SK-N-SH (cell line): ENCODE results near the gene CHGA. TPM values are rescaled to one million over a fixed set of nuclear protein-coding genes. Genes with fewer than 3 reads are reported as not detected.

Source experiments
- CTCF ChIA-PET: fragments of 300-600, 350-600 bp; formaldehyde crosslinking; extraction: SDS; loops from one replicate; lab custom pipeline; 2021; lab: Yijun Ruan, JAX
- POLR2A ChIA-PET: fragments of 350-600 bp; sonication (Branson Sonifier 250); formaldehyde crosslinking; extraction: SDS; loops from one replicate; lab custom pipeline; 2020; ENCODE audit warnings: antibody characterized with exemption, inconsistent platforms; lab: Yijun Ruan, JAX
- DNase-seq: peaks from one replicate; pipeline ENCODE4 v3.0.0; 2012
- H2AFZ ChIP-seq: fragments of 200-600 bp; sonication (generic); 2 replicates; pipeline ENCODE4 v1.8.1; 2016; ENCODE audit warnings: antibody characterized with exemption, mild to moderate bottlenecking, low read depth
- H3F3A ChIP-seq: fragments of 200-600 bp; sonication (generic); replicated peaks from 2 replicates; pipeline ENCODE3; 2016; ENCODE audit warnings: antibody characterized with exemption, mild to moderate bottlenecking; ENCODE audit not compliant: insufficient read depth
- H3K27ac ChIP-seq, 2 experiments: fragments of 200-500 bp in 1 of 2; fragments of 200-600 bp in 1 of 2; sonication (Bioruptor generic) in 1 of 2; sonication (generic), shearing (Covaris generic) in 1 of 2; 2 replicates each; pipeline versions ENCODE4 v1.5.1 to v1.6.1; 2014 to 2016; ENCODE audit warnings: low read depth in 2 of 2, inconsistent platforms in 1 of 2, low read length in 1 of 2, mild to moderate bottlenecking in 1 of 2, mixed read lengths in 1 of 2
- H3K27me3 ChIP-seq: fragments of 200-600 bp; sonication (generic), shearing (Covaris generic); 2 replicates; pipeline ENCODE4 v1.6.1; 2016; ENCODE audit warnings: mixed run types; ENCODE audit not compliant: insufficient read depth
- H3K36me3 ChIP-seq, 2 experiments: fragments of 200-500 bp in 1 of 2; fragments of 200-600 bp in 1 of 2; sonication (Bioruptor generic) in 1 of 2; sonication (generic) in 1 of 2; replicated peaks in 1 of 2; 2 replicates each; pipeline versions ENCODE3 to v1.5.1; 2014 to 2016; ENCODE audit warnings: low read length in 1 of 2, mild to moderate bottlenecking in 1 of 2; ENCODE audit not compliant: insufficient read depth in 2 of 2, control insufficient read depth in 1 of 2
- H3K4me1 ChIP-seq, 2 experiments: fragments of 200-500 bp in 1 of 2; fragments of 200-600 bp in 1 of 2; sonication (Bioruptor generic) in 1 of 2; sonication (generic), shearing (Covaris generic) in 1 of 2; 2 replicates each; pipeline versions ENCODE4 v1.5.1 to v1.6.1; 2014 to 2016; ENCODE audit warnings: low read depth in 1 of 2, low read length in 1 of 2, mixed run types in 1 of 2; ENCODE audit not compliant: insufficient read depth in 2 of 2, control insufficient read depth in 1 of 2
- H3K4me2 ChIP-seq: fragments of 200-600 bp; sonication (generic), shearing (Covaris generic); 2 replicates; pipeline ENCODE4 v1.6.1; 2017; ENCODE audit warnings: mixed run types
- H3K4me3 ChIP-seq, 2 experiments: fragments of 200-500 bp in 1 of 2; fragments of 200-600 bp in 1 of 2; sonication (Bioruptor generic) in 1 of 2; sonication (generic), shearing (Covaris generic) in 1 of 2; 2 replicates each; pipeline versions ENCODE4 v1.5.1 to v1.8.1; 2014 to 2016; ENCODE audit warnings: low read depth in 2 of 2, inconsistent platforms in 1 of 2, low read length in 1 of 2, mild to moderate bottlenecking in 1 of 2, mixed read lengths in 1 of 2, moderate library complexity in 1 of 2
- H3K79me2 ChIP-seq: fragments of 200-600 bp; sonication (generic); 2 replicates; pipeline ENCODE4 v1.8.1; 2017; ENCODE audit warnings: mild to moderate bottlenecking; ENCODE audit not compliant: insufficient read depth
- H3K9ac ChIP-seq: fragments of 200-600 bp; sonication (generic); 2 replicates; pipeline ENCODE4 v1.6.1; 2017; ENCODE audit warnings: mixed run types
- H3K9me2 ChIP-seq: fragments of 200-600 bp; sonication (generic); 2 replicates; pipeline ENCODE4 v1.6.1; 2017; ENCODE audit warnings: mixed run types
- H3K9me3 ChIP-seq: fragments of 200-600 bp; sonication (generic); 2 replicates; pipeline ENCODE4 v1.6.1; 2017; ENCODE audit warnings: mixed run types, mild to moderate bottlenecking, moderate library complexity
- H4K20me1 ChIP-seq: fragments of 200-600 bp; sonication (generic); 2 replicates; pipeline ENCODE4 v1.6.1; 2017; ENCODE audit warnings: mild to moderate bottlenecking, mixed run types; ENCODE audit not compliant: insufficient read depth
- EP300 ChIP-seq, 2 experiments: IDR thresholded peaks; 2 replicates each; pipeline versions ENCODE4 v1.4.0 to v1.6.1; 2012; ENCODE audit warnings: borderline replicate concordance in 1 of 2, low read depth in 1 of 2, low read length in 1 of 2
- EZH2phosphoT487 ChIP-seq: fragments of 200-600 bp; sonication (generic); IDR thresholded peaks from 2 replicates; pipeline ENCODE4 v1.6.1; 2017; ENCODE audit warnings: low read depth, mixed run types, mild to moderate bottlenecking, antibody characterized with exemption, moderate library complexity, borderline replicate concordance
- FOSL2 ChIP-seq: IDR thresholded peaks from 2 replicates; pipeline ENCODE4 v1.4.0; 2012; ENCODE audit warnings: low read depth, mild to moderate bottlenecking, moderate library complexity, borderline replicate concordance
- JUND ChIP-seq: IDR thresholded peaks from 2 replicates; pipeline ENCODE4 v1.4.0; 2012
- MEF2A ChIP-seq: IDR thresholded peaks from 2 replicates; pipeline ENCODE4 v1.4.0; 2012; ENCODE audit warnings: low read depth, borderline replicate concordance
- NFIC ChIP-seq: IDR thresholded peaks from 2 replicates; pipeline ENCODE4 v1.4.0; 2012; ENCODE audit warnings: borderline replicate concordance
- NRF1 ChIP-seq: IDR thresholded peaks from 2 replicates; pipeline ENCODE4 v1.6.1; 2012; ENCODE audit warnings: low read depth, mild to moderate bottlenecking, low read length
- RAD21 ChIP-seq: IDR thresholded peaks from 2 replicates; pipeline ENCODE4 v1.6.1; 2012; ENCODE audit warnings: mild to moderate bottlenecking, low read length
- RFX5 ChIP-seq: IDR thresholded peaks from 2 replicates; pipeline ENCODE4 v1.6.1; 2012; ENCODE audit warnings: mild to moderate bottlenecking, improper control_type of control experiment, low read length
- SMC3 ChIP-seq: IDR thresholded peaks from 2 replicates; pipeline ENCODE4 v1.6.1; 2012; ENCODE audit warnings: low read depth, low read length, improper control_type of control experiment
- TAF1 ChIP-seq: IDR thresholded peaks from 2 replicates; pipeline ENCODE4 v1.6.1; 2012; ENCODE audit warnings: low read depth, mild to moderate bottlenecking, low read length, moderate library complexity, borderline replicate concordance
- TCF12 ChIP-seq: IDR thresholded peaks from 2 replicates; pipeline ENCODE4 v1.4.0; 2012
- TEAD4 ChIP-seq: IDR thresholded peaks from 2 replicates; pipeline ENCODE4 v1.4.0; 2012; ENCODE audit warnings: mild to moderate bottlenecking, borderline replicate concordance; ENCODE audit not compliant: insufficient read depth
- WGBS: methylation state at CpG from one replicate; pipeline ENCODE4 v1.1.6; 2017; ENCODE audit warnings: low lambda C conversion rate; 5-methylcytosine and 5-hydroxymethylcytosine counted together
- polyA plus RNA-seq, 3 experiments: library from polyadenylated mRNA; depleted of rRNA; stranded (reverse); fragments of >200 nt; gene quantifications; 2 replicates each; pipeline ENCODE4 v1.2.3, GENCODE V29; 2012
- TF ChIP-seq, protein P1 (sequence below): IDR thresholded peaks from 2 replicates; pipeline ENCODE4 v1.4.0; 2012; ENCODE audit warnings: low read depth

The CHGA gene
- polyA plus RNA-seq, 1 of the 3 experiments (the other 2 are of a cell fraction): 5.6 TPM

DNA sequence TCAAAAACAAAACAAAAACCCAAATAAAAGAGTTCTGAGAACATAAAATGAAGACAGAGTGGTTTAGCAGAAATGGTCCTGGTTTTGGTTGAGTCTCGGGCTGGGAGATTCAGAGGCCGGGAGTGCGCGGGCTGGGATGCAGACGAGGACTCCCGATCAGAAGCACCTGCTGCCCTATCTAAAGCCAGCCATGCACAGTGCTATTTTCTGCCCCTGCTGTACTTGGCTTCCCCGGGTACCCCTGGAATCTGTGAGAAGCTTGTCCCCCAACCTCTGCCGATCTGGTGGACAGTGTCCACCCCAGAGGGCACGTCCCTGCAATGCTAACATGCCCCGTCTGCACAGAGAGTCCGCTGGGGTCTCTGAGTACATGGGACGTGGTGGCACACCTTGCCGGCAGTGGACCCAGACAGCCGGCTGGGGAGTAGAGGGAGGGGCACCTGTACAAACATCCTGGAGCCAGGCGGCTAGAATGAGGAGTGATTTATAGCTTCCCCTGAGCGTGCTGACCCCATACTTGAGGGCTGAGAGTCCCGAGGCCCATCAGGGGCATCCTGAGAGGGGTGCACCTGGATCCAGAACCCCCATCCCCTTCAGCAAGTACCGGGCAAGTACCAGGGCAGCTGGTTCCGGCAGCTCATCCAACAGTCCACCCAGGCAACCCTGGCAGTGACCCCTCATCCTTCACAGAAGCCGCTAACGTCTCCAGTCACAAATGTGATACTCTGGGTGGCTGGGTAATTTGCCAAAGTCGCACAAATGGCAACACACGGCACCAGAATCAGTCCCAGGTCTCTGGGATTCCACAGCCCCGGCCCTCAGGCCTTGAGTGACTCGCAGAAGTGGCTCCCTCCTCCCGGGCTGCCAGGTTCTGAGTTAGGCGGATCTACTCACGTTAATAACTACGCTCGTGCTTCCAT, 37.1 kb downstream of the CHGA start (continued):
- TF ChIP-seq MEF2A (no peak), EZH2phosphoT487 (no peak), TEAD4 (no peak), RAD21 (no peak)

DNA sequence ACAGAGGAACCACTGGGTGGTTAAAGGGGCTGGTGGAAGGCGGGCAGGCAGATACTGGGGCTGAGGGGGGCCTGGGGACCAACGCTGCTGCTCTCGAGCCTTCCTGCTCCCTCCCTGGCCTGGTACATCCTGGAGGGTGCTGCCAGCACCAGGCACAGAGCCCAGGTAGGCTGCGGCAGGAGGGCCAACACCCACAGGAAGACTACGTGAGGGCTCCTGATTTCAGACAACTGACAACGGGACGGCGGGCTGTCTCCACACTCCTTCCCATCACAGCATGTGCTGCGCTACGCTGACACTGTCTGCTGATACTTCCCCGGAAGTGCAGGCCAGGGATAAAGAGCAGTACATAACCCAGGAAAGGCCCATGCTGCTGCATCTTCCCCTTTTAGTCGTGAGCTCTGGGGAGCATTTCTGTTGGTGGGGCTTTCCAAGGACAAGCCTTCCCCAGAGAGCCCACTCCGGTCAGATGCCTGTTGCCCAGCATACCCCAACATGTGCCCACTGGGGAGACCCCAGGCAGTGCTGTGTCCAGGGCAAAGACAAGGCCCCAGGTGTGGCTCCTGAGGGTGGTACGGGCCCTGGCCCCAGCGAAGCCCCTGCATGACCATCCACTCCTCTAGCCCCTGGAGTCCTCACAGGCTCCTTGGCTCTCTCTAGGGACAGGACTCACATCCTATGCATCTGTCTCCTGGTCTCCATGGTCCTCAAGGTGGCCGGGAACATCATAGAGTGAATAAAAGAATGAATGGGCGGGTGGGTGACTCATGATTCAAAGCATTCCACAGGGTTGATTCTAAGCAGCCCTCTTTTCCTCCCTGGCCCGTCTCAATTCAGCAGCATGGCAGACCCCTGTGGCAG, 38.0 kb downstream of the CHGA start:
- H3K4me1 ChIP-seq: peaks cover 3 to 83% of the 10 kb centered on the region in 2 experiments; a peak in 3 of 4 replicates
- no peaks in the 10 kb centered on the region for H3K9me2 ChIP-seq
- DNase-seq: no peak
- H3K4me3 ChIP-seq: no peak overlapping the region
- H3F3A ChIP-seq: no peaks in the 10 kb centered on the region
- POLR2A ChIA-PET: interaction anchor here (1.1 kb wide), 1 partner anchor 172 kb away, joined by 3 read pairs; no protein-coding TSS in a partner anchor
- no peaks in the 10 kb centered on the region for H4K20me1 ChIP-seq
- no peak overlapping the region for H2AFZ ChIP-seq
- CTCF ChIA-PET: interaction anchor here (0.9 to 5.2 kb wide), 6 partner anchors 9 to 171 kb away, joined by 4 to 20 read pairs (median 10); no protein-coding TSS in a partner anchor
- no peak overlapping the region for H3K9ac ChIP-seq
- H3K36me3 ChIP-seq: peaks cover 0 to 4% of the 10 kb centered on the region in 2 experiments
- peak overlapping the region in 1 of 2 experiments; percentile 97; a peak in 2 of 4 replicates for H3K27ac ChIP-seq
- no peak for TF ChIP-seq SMC3
- TF ChIP-seq, protein P1, sequence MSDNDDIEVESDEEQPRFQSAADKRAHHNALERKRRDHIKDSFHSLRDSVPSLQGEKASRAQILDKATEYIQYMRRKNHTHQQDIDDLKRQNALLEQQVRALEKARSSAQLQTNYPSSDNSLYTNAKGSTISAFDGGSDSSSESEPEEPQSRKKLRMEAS: 0 out of 2 replicates have a peak, but pooled peaks have one; percentile 19
- no peak for TF ChIP-seq NFIC
- no peak for TF ChIP-seq RAD21
- TF ChIP-seq RFX5: no peak
- TF ChIP-seq FOSL2: peak; percentile 60; the same call in 1 of the 2 replicates
- TF ChIP-seq EP300 (IDR thresholded peaks at IDR 0.05; ENCODE audit: borderline replicate concordance in 1 of 2, low read depth in 1 of 2, low read length in 1 of 2): no peak
- peak; percentile 41; the same call in 1 of the 2 replicates for TF ChIP-seq TCF12
- no peak for TF ChIP-seq NRF1
- no peak for TF ChIP-seq TAF1
- peak; percentile 61 for TF ChIP-seq JUND
- WGBS: 73% methylated on average over 13 of the region's 18 CpGs
- no peaks in the 10 kb centered on the region for H3K79me2 ChIP-seq
- H3K9me3 ChIP-seq: no peaks in the 10 kb centered on the region
- H3K27me3 ChIP-seq: no peaks in the 10 kb centered on the region
- H3K4me2 ChIP-seq: no peak overlapping the region; the same call in 1 of the 2 replicates

DNA sequence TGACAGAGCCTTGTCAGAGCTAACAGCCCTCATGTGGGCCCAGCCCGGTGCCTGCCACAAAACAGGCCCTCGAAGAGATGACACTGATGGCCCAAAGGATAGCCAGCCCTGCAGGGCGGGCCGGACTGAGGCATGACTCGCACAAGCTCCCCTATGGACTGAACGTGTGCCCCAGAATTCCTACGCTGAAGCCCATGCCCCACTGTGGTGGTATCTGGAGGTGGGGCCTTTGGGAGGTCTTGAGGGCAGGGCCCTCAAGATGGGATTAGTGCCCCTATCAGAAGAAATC, 38.6 kb downstream of the CHGA start:
- Histone ChIP-seq H3K4me1 (peaks cover 3 to 83% of the 10 kb centered on the region in 2 experiments; a peak in 3 of 4 replicates), H3K4me2 (no peak overlapping the region; the same call in 1 of the 2 replicates), H3K27ac (peak overlapping the region in 1 of 2 experiments; percentile 97; a peak in 1 of 4 replicates)

More for the DNA sequence above, 38.6 kb downstream of the CHGA start:
- H2AFZ ChIP-seq: no peak overlapping the region
- H4K20me1 ChIP-seq: no peaks in the 10 kb centered on the region
- no peaks in the 10 kb centered on the region for H3F3A ChIP-seq
- H3K9me2 ChIP-seq: no peaks in the 10 kb centered on the region
- no peaks in the 10 kb centered on the region for H3K9me3 ChIP-seq
- no CpG with 5 or more reads among the region's 7 CpGs for WGBS
- no peaks in the 10 kb centered on the region for H3K27me3 ChIP-seq
- no peak for DNase-seq
- peaks cover 0 to 4% of the 10 kb centered on the region in 2 experiments for H3K36me3 ChIP-seq
- no peak overlapping the region for H3K4me3 ChIP-seq
- H3K79me2 ChIP-seq: no peaks in the 10 kb centered on the region
- CTCF ChIA-PET: interaction anchor here (1.4 to 5.2 kb wide), 4 partner anchors 10 to 275 kb away, joined by 4 to 20 read pairs (median 10); no protein-coding TSS in a partner anchor
- POLR2A ChIA-PET: no interaction called here
- H3K9ac ChIP-seq: no peak overlapping the region
- no peak for TF ChIP-seq EZH2phosphoT487
